HepG2 (cell line): Measurements from ENCODE around the gene S100A13. TPM values are rescaled to one million over a fixed set of nuclear protein-coding genes. Genes with fewer than 3 reads are reported as not detected.

Source experiments
- ATAC-seq: fragments of 200-7000 bp; cut with Tn5 transposase; 3 replicates; pipeline ENCODE4 v1.9.1; 2020; ENCODE audit warnings: mild to moderate bottlenecking, moderate library complexity
- BruUV-seq: library from RNA; stranded (reverse); fragments of 400-500 nt; replicated peaks from 2 replicates; lab custom pipeline; 2021; lab: Mats Ljungman, UMichigan
- CTCF ChIA-PET: fragments of 300-600 bp; formaldehyde crosslinking; extraction: SDS; loops from one replicate; lab custom pipeline; 2021; ENCODE audit warnings: low total read pairs, inconsistent platforms, low intra/inter-chr PET ratio; lab: Yijun Ruan, JAX
- POLR2A ChIA-PET: fragments of 350-600 bp; sonication (Branson Sonifier 250); formaldehyde crosslinking; loops from one replicate; lab custom pipeline; 2020; ENCODE audit warnings: antibody characterized with exemption, inconsistent platforms; lab: Yijun Ruan, JAX
- DNase-seq: peaks from one replicate; pipeline ENCODE4 v3.0.0-alpha.2; 2015; ENCODE audit warnings: low spot score
- FAIRE-seq: peaks from 3 replicates; lab custom pipeline; 2011; peaks lifted over from hg19 to GRCh38; lab: Jason Lieb, UNC
- H2AFZ ChIP-seq: one replicate; pipeline ENCODE4 v1.6.1; 2011; ENCODE audit warnings: low read length, inconsistent platforms
- H3K27ac ChIP-seq: fragments of 300-600 bp; 3 replicates; pipeline ENCODE4 v1.8.0; 2011; ENCODE audit warnings: mixed run types, mild to moderate bottlenecking, mixed read lengths, low read length, inconsistent platforms; ENCODE audit not compliant: insufficient read depth; ENCODE audit errors: extremely low read length
- H3K27me3 ChIP-seq, 2 experiments: fragments of 200-600 bp in 1 of 2; 2 replicates in 1 of 2; 3 replicates in 1 of 2; pipeline versions ENCODE4 v1.6.0 to v1.8.0; 2011; ENCODE audit warnings: low read length in 2 of 2, mild to moderate bottlenecking in 2 of 2, moderate library complexity in 2 of 2, inconsistent platforms in 1 of 2; ENCODE audit not compliant: insufficient read depth in 2 of 2, control insufficient read depth in 1 of 2
- H3K36me3 ChIP-seq, 2 experiments: fragments of 200-600 bp in 1 of 2; replicated peaks in 1 of 2; 2 replicates in 1 of 2; 3 replicates in 1 of 2; pipeline versions ENCODE4 v1.5.1 to v1.8.0; 2011; ENCODE audit warnings: low read length in 2 of 2, inconsistent platforms in 1 of 2; ENCODE audit not compliant: insufficient read depth in 2 of 2, control insufficient read depth in 1 of 2
- H3K4me1 ChIP-seq: 2 replicates; pipeline ENCODE4 v1.5.1; 2012; ENCODE audit warnings: low read length, inconsistent platforms; ENCODE audit not compliant: insufficient read depth
- H3K4me2 ChIP-seq: 2 replicates; pipeline ENCODE4 v1.6.0; 2011; ENCODE audit warnings: low read depth, low read length, inconsistent platforms
- H3K4me3 ChIP-seq, 3 experiments: fragments of 200-600 bp in 1 of 3; sonication (generic), shearing (Covaris generic) in 1 of 3; replicated peaks in 1 of 3; 2 replicates each; pipeline ENCODE4 v1.5.1; 2011 to 2016; ENCODE audit warnings: low read length in 3 of 3, inconsistent platforms in 2 of 3, low read depth in 2 of 3, mild to moderate bottlenecking in 2 of 3, control low read depth in 1 of 3, mixed read lengths in 1 of 3; ENCODE audit not compliant: insufficient read depth in 1 of 3
- H3K79me2 ChIP-seq: one replicate; pipeline ENCODE4 v1.6.1; 2011; ENCODE audit warnings: low read length, inconsistent platforms; ENCODE audit not compliant: insufficient read depth
- H3K9ac ChIP-seq: 2 replicates; pipeline ENCODE4 v1.6.0; 2011; ENCODE audit warnings: mild to moderate bottlenecking, low read depth, low read length, inconsistent platforms; ENCODE audit not compliant: insufficient read depth
- H3K9me3 ChIP-seq: 2 replicates; pipeline ENCODE4 v1.5.1; 2012; ENCODE audit warnings: mild to moderate bottlenecking, low read length
- H4K20me1 ChIP-seq: 2 replicates; pipeline ENCODE4 v1.6.0; 2011; ENCODE audit warnings: inconsistent platforms, mild to moderate bottlenecking, low read length, moderate library complexity; ENCODE audit not compliant: insufficient read depth
- CENPT ChIP-seq: sonication (generic); formaldehyde crosslinking; IDR thresholded peaks from 2 replicates; pipeline ENCODE4 v1.8.0; 2022; ENCODE audit warnings: low read depth, mild to moderate bottlenecking, moderate library complexity, missing genetic modification reagents
- HDAC2 ChIP-seq: sonication (generic); formaldehyde crosslinking; IDR thresholded peaks from 2 replicates; pipeline ENCODE4 v1.4.0; 2020; ENCODE audit warnings: missing genetic modification reagents
- KMT2A ChIP-seq: sonication (generic); formaldehyde crosslinking; IDR thresholded peaks from 2 replicates; pipeline ENCODE4 v1.4.0; 2020; ENCODE audit warnings: missing genetic modification reagents
- SMYD3 ChIP-seq: sonication (generic); formaldehyde crosslinking; IDR thresholded peaks from 2 replicates; pipeline ENCODE4 v1.8.1; 2023; ENCODE audit warnings: mild to moderate bottlenecking, missing genetic modification reagents
- ZBTB3 ChIP-seq: sonication (generic); formaldehyde crosslinking; IDR thresholded peaks from 2 replicates; pipeline ENCODE4 v1.4.0; 2020; ENCODE audit warnings: low read depth, mild to moderate bottlenecking, moderate library complexity, missing genetic modification reagents, borderline replicate concordance
- ZNF24 ChIP-seq: fragments of 450-650 bp; IDR thresholded peaks from 2 replicates; pipeline ENCODE4 v1.6.1; 2017; ENCODE audit warnings: antibody characterized with exemption, mild to moderate bottlenecking
- ZNF431 ChIP-seq: sonication (generic); formaldehyde crosslinking; IDR thresholded peaks from 2 replicates; pipeline ENCODE4 v1.9.0; 2022; ENCODE audit warnings: missing genetic modification reagents, low read depth, mild to moderate bottlenecking, borderline replicate concordance
- ZNF567 ChIP-seq: sonication (generic); formaldehyde crosslinking; IDR thresholded peaks from 2 replicates; pipeline ENCODE4 v1.8.1; 2023; ENCODE audit warnings: mild to moderate bottlenecking, missing genetic modification reagents, borderline replicate concordance
- ZNF709 ChIP-seq: sonication (generic); formaldehyde crosslinking; IDR thresholded peaks from 2 replicates; pipeline ENCODE4 v1.5.0; 2020; ENCODE audit warnings: mild to moderate bottlenecking, missing genetic modification reagents
- ZNF761 ChIP-seq: sonication (generic); formaldehyde crosslinking; conservative IDR thresholded peaks from 2 replicates; pipeline ENCODE4 v1.4.0; 2020; ENCODE audit warnings: mild to moderate bottlenecking, missing genetic modification reagents
- ZNF777 ChIP-seq: sonication (generic); formaldehyde crosslinking; IDR thresholded peaks from 2 replicates; pipeline ENCODE4 v1.4.0; 2020; ENCODE audit warnings: missing genetic modification reagents
- ZNF816 ChIP-seq: sonication (generic); formaldehyde crosslinking; IDR thresholded peaks from 2 replicates; pipeline ENCODE4 v1.8.0; 2022; ENCODE audit warnings: missing genetic modification reagents, mild to moderate bottlenecking, borderline replicate concordance
- WGBS: methylation state at CpG from one replicate; pipeline ENCODE4 v1.1.6; 2017; ENCODE audit warnings: low lambda C conversion rate; 5-methylcytosine and 5-hydroxymethylcytosine counted together
- in situ Hi-C: cut with HindIII; loops from 2 replicates; pipeline ENCODE4 v1.10.0; 2017; ENCODE audit warnings: low pct_unique_long_range_greater_than_20kb; ENCODE audit not compliant: extremely low pct_ligation_motif_present
- intact Hi-C: fragments of 100-400 bp; cut with micrococcal nuclease; formaldehyde crosslinking; loops from one replicate; pipeline ENCODE4 v1.10.0; 2022; ENCODE audit not compliant: unreplicated experiment
- polyA plus RNA-seq, 8 experiments: library from polyadenylated mRNA; depleted of rRNA in 3 of 8; stranded (reverse) in 7 of 8; unstranded in 1 of 8; fragments of >200 nt; fragmentation: Illumina TruSeq in 4 of 8; extraction: Trizol in 4 of 8; gene quantifications; 2 replicates each; pipeline versions ENCODE4 v1.2.1 to v1.2.3, GENCODE V29; 2011 to 2016; ENCODE audit warnings: low read depth in 4 of 8, missing spikeins in 1 of 8, mixed read lengths in 1 of 8; ENCODE audit not compliant: insufficient read depth in 1 of 8
- total RNA-seq, 5 experiments: library from RNA; depleted of rRNA; stranded (reverse); fragments of >200 nt; fragmentation: Illumina TruSeq; extraction: Trizol; gene quantifications; 2 replicates each; pipeline ENCODE4 v1.2.3, GENCODE V29; 2016; ENCODE audit warnings: low read depth in 1 of 5
- TF ChIP-seq, protein P1 (sequence below): sonication (generic); formaldehyde crosslinking; IDR thresholded peaks from 2 replicates; pipeline ENCODE4 v1.5.1; 2020; ENCODE audit warnings: mild to moderate bottlenecking, missing genetic modification reagents, moderate library complexity
- TF ChIP-seq, protein P2 (sequence below): sonication (generic); formaldehyde crosslinking; IDR thresholded peaks from 2 replicates; pipeline ENCODE4 v1.8.1; 2023; ENCODE audit warnings: mild to moderate bottlenecking, missing genetic modification reagents

The S100A13 gene
- total and polyA plus RNA-seq, 2 of the 13 experiments (the other 11 are each of a cell fraction or from before 2014, with no cell fraction given) = 89.5 to 172 TPM

DNA sequence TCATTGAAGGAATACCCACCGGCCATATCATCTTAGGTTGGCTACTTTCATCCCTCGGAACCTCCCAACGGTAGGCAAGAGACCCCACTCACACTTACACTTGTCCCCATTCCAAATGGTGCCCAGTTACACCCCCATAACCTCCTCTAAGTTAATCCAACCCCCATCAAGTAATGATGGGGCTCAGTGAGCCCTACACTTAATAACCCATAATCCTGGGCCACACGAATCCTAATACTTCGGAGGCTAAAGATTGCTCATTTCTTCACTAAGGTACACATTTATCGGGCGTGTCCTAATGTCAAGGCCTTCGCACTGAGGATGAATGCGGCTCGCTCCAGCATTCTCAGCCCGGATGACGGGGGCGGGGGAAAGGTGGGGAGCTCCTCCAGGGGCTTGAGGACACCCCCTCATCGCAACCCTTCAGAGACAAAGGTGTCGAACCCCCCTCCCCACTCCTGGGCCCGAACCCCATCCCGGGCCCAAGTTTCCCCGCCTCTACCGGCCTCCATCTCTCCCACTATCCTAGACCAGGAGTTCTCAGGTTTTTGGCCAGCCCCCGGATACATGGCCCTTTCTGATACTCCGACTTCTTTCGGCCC is 43.1 kb upstream of the S100A13 start:
- Histone ChIP-seq H3K4me2 (peak overlapping the region; percentile 81), H3K36me3 (peaks cover 18 to 38% of the 10 kb centered on the region in 2 experiments), H3K79me2 (peaks cover 33% of the 10 kb centered on the region), H3K9me3 (no peaks in the 10 kb centered on the region), H4K20me1 (no peaks in the 10 kb centered on the region), H3K4me3 (peak overlapping the region; percentile 65 to 83 (median 83)), H3K4me1 (peaks cover 29% of the 10 kb centered on the region), H3K27me3 (no peaks in the 10 kb centered on the region; a peak in 1 of 5 replicates), H3K27ac (peak overlapping the region; percentile 78), H2AFZ (no peak overlapping the region), H3K9ac (peak overlapping the region; percentile 96)
- intact Hi-C loops (loop anchor here (5.0 kb wide), 2 partner anchors 38 to 57 kb away; partner anchors contain the start of genes CHTOP and INTS3), in situ Hi-C loops (no loop called here)
- WGBS = 1% methylated on average over 20 of the region's 22 CpGs
- DNase-seq (no peak), FAIRE-seq (no peak), ATAC-seq (no peak; the same call in 2 of the 3 replicates)
- ChIA-PET POLR2A (interaction anchor here (2.1 kb wide), 1 partner anchor 36 kb away, joined by 9 read pairs; the partner anchor contains the start of gene CHTOP), CTCF (no interaction called here)
- TSS peak; percentile 88 for BruUV-seq
- TF ChIP-seq ZNF709 (CRISPR knock-in tag) (0 out of 2 replicates have a peak, but pooled peaks have one; percentile 42), KMT2A (0 out of 2 replicates have a peak, but pooled peaks have one; percentile 6), ZNF761 (peak; percentile 56; the same call in 1 of the 2 replicates), ZNF777 (CRISPR knock-in tag) (0 out of 2 replicates have a peak, but pooled peaks have one; percentile 19), ZNF24 (no peak), ZNF431 (CRISPR knock-in tag) (no peak), HDAC2 (no peak), ZBTB3 (CRISPR knock-in tag) (peak; percentile 68; the same call in 1 of the 2 replicates), CENPT (no peak), ZNF816 (peak; percentile 5; the same call in 1 of the 2 replicates), SMYD3 (0 out of 2 replicates have a peak, but pooled peaks have one; percentile 8), ZNF567 (CRISPR knock-in tag) (0 out of 2 replicates have a peak, but pooled peaks have one; percentile 29)
- TF ChIP-seq, protein P1, sequence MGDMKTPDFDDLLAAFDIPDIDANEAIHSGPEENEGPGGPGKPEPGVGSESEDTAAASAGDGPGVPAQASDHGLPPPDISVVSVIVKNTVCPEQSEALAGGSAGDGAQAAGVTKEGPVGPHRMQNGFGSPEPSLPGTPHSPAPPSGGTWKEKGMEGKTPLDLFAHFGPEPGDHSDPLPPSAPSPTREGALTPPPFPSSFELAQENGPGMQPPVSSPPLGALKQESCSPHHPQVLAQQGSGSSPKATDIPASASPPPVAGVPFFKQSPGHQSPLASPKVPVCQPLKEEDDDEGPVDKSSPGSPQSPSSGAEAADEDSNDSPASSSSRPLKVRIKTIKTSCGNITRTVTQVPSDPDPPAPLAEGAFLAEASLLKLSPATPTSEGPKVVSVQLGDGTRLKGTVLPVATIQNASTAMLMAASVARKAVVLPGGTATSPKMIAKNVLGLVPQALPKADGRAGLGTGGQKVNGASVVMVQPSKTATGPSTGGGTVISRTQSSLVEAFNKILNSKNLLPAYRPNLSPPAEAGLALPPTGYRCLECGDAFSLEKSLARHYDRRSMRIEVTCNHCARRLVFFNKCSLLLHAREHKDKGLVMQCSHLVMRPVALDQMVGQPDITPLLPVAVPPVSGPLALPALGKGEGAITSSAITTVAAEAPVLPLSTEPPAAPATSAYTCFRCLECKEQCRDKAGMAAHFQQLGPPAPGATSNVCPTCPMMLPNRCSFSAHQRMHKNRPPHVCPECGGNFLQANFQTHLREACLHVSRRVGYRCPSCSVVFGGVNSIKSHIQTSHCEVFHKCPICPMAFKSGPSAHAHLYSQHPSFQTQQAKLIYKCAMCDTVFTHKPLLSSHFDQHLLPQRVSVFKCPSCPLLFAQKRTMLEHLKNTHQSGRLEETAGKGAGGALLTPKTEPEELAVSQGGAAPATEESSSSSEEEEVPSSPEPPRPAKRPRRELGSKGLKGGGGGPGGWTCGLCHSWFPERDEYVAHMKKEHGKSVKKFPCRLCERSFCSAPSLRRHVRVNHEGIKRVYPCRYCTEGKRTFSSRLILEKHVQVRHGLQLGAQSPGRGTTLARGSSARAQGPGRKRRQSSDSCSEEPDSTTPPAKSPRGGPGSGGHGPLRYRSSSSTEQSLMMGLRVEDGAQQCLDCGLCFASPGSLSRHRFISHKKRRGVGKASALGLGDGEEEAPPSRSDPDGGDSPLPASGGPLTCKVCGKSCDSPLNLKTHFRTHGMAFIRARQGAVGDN (CRISPR knock-in tag) = no peak; the same call in 1 of the 2 replicates
- TF ChIP-seq, protein P2, sequence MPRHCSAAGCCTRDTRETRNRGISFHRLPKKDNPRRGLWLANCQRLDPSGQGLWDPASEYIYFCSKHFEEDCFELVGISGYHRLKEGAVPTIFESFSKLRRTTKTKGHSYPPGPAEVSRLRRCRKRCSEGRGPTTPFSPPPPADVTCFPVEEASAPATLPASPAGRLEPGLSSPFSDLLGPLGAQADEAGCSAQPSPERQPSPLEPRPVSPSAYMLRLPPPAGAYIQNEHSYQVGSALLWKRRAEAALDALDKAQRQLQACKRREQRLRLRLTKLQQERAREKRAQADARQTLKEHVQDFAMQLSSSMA (CRISPR knock-in tag) = no peak
